Activated CD4-positive, alpha-beta T cell treated with anti-CD3 and anti-CD28 coated beads, Interleukin-2, amount 10 ng/mL, durations not matched to agents 24 days and 14 days (primary cell): Measurements from ENCODE around the gene ZNF84. TPM values are rescaled to one million over a fixed set of nuclear protein-coding genes. Genes with fewer than 3 reads are reported as not detected.

Experiments used
- DNase-seq: peaks from one replicate; pipeline ENCODE4 v3.0.0; 2022
- H3K27ac Mint-ChIP-seq: one replicate; pipeline ENCODE4 v1.8.0; 2022; ENCODE audit warnings: mild to moderate bottlenecking, mixed read lengths
- H3K27me3 Mint-ChIP-seq: one replicate; pipeline ENCODE4 v1.8.0; 2022; ENCODE audit warnings: mixed read lengths
- H3K36me3 Mint-ChIP-seq: one replicate; pipeline ENCODE4 v1.8.0; 2022; ENCODE audit warnings: low read depth, mild to moderate bottlenecking, mixed read lengths
- H3K4me1 Mint-ChIP-seq: one replicate; pipeline ENCODE4 v1.8.0; 2021; ENCODE audit warnings: mixed read lengths
- H3K4me3 Mint-ChIP-seq: one replicate; pipeline ENCODE4 v1.8.0; 2022; ENCODE audit warnings: mild to moderate bottlenecking, moderate library complexity, mixed read lengths
- H3K9me3 Mint-ChIP-seq: one replicate; pipeline ENCODE4 v1.8.0; 2021; ENCODE audit warnings: mixed read lengths
- intact Hi-C: fragments of 100-400 bp; cut with micrococcal nuclease; formaldehyde crosslinking; loops from one replicate; pipeline ENCODE4 v1.15.1; 2023
- total RNA-seq: library from RNA; stranded (reverse); gene quantifications from 2 replicates; pipeline ENCODE4 v1.2.3, GENCODE V29; 2022

Gene ZNF84
- total RNA-seq, 1 donor from 2014 or later = 23.1 TPM

- peaks cover 53% of the 10 kb centered on the region for H3K36me3 Mint-ChIP-seq
- intact Hi-C loops = loop anchor here (1.0 kb wide), 9 partner anchors 43 to 318 kb away; partner anchors contain the start of genes CHFR, GOLGA3, ZNF10 and ZNF26
- peak; percentile 98 for DNase-seq
- no peak within 1 kb of the TSS for H3K27ac Mint-ChIP-seq
- no peak within 1 kb of the TSS for H3K4me3 Mint-ChIP-seq
- peaks cover 4% of the 10 kb centered on the region for H3K4me1 Mint-ChIP-seq
- H3K9me3 Mint-ChIP-seq = peaks cover 33% of the 10 kb centered on the region
- no peaks in the 10 kb centered on the region for H3K27me3 Mint-ChIP-seq
Measured at GRCh38 chr12:133080368-133081158, 43.3 kb downstream of the ZNF84 start, which contains the start of gene ZNF140. Gene ZNF140, plus strand, starts transcription at chr12:133080923. Its CDS starts 398 bp downstream, at chr12:133081321.

GRCh38 chr12:133081159-133081780, 44.0 kb downstream of the ZNF84 start:
- Mint-ChIP-seq H3K27me3 (no peaks in the 10 kb centered on the region), H3K9me3 (peaks cover 33% of the 10 kb centered on the region), H3K4me3 (no peak overlapping the region), H3K4me1 (peaks cover 4% of the 10 kb centered on the region), H3K27ac (no peak overlapping the region), H3K36me3 (peaks cover 60% of the 10 kb centered on the region)
- DNase-seq = peak; percentile 64
- intact Hi-C loops = no loop called here

- H3K4me1 Mint-ChIP-seq = peaks cover 4% of the 10 kb centered on the region
- no peak for DNase-seq
- intact Hi-C loops = no loop called here
- peak overlapping the region; percentile 19 for H3K4me3 Mint-ChIP-seq
- peaks cover 74% of the 10 kb centered on the region for H3K36me3 Mint-ChIP-seq
- no peak overlapping the region for H3K27ac Mint-ChIP-seq
- peaks cover 30% of the 10 kb centered on the region for H3K9me3 Mint-ChIP-seq
- H3K27me3 Mint-ChIP-seq = no peaks in the 10 kb centered on the region
Measured at GRCh38 chr12:133083345-133083744, 46.0 kb downstream of the ZNF84 start.

GRCh38 chr12:133105620-133106019, 68.3 kb downstream of the ZNF84 start:
- peaks cover 81% of the 10 kb centered on the region for H3K36me3 Mint-ChIP-seq
- H3K4me3 Mint-ChIP-seq = no peak overlapping the region
- intact Hi-C loops = no loop called here
- H3K4me1 Mint-ChIP-seq = no peaks in the 10 kb centered on the region
- peaks cover 24% of the 10 kb centered on the region for H3K9me3 Mint-ChIP-seq
- H3K27me3 Mint-ChIP-seq = no peaks in the 10 kb centered on the region
- no peak for DNase-seq
- H3K27ac Mint-ChIP-seq = no peak overlapping the region

- no peaks in the 10 kb centered on the region for H3K4me1 Mint-ChIP-seq
- no peak overlapping the region for H3K27ac Mint-ChIP-seq
- DNase-seq = no peak
- no peak overlapping the region for H3K4me3 Mint-ChIP-seq
- peaks cover 24% of the 10 kb centered on the region for H3K9me3 Mint-ChIP-seq
- H3K27me3 Mint-ChIP-seq = no peaks in the 10 kb centered on the region
- peaks cover 76% of the 10 kb centered on the region for H3K36me3 Mint-ChIP-seq
- intact Hi-C loops = no loop called here
Measured at GRCh38 chr12:133106253-133106652, 68.9 kb downstream of the ZNF84 start.

GRCh38 chr12:133107121-133107520, 69.8 kb downstream of the ZNF84 start:
- Mint-ChIP-seq H3K27me3 (no peaks in the 10 kb centered on the region), H3K4me3 (no peak overlapping the region), H3K9me3 (peaks cover 20% of the 10 kb centered on the region), H3K4me1 (no peaks in the 10 kb centered on the region), H3K36me3 (peaks cover 70% of the 10 kb centered on the region), H3K27ac (no peak overlapping the region)
- no peak for DNase-seq
- intact Hi-C loops = no loop called here

- no peak overlapping the region for H3K27ac Mint-ChIP-seq
- H3K9me3 Mint-ChIP-seq = peaks cover 20% of the 10 kb centered on the region
- H3K36me3 Mint-ChIP-seq = peaks cover 63% of the 10 kb centered on the region
- no peaks in the 10 kb centered on the region for H3K4me1 Mint-ChIP-seq
- intact Hi-C loops = no loop called here
- no peak for DNase-seq
- no peak overlapping the region for H3K4me3 Mint-ChIP-seq
- H3K27me3 Mint-ChIP-seq = no peaks in the 10 kb centered on the region
Measured at GRCh38 chr12:133108150-133108549, 70.8 kb downstream of the ZNF84 start.

Other genes with a start within 250 kb of the ZNF84 start
- gene GOLGA3, start 208.6 kb upstream of the ZNF84 start, total RNA-seq = 67.6 and 68.1 TPM in 2 replicates
- gene CHFR, start 149.9 kb upstream of the ZNF84 start, total RNA-seq = 52.9 and 60.7 TPM in 2 replicates
- gene ZNF605, start 81.2 kb upstream of the ZNF84 start, total RNA-seq = 6.6 and 7.6 TPM in 2 replicates
- gene ZNF26, start 51.1 kb upstream of the ZNF84 start, total RNA-seq = 18.3 and 20.1 TPM in 2 replicates
- gene ZNF140, start 43.4 kb downstream of the ZNF84 start, total RNA-seq = 12.7 and 14.5 TPM in 2 replicates
- 2.2 and 2.4 TPM in 2 replicates for gene ZNF891, start 92.8 kb downstream of the ZNF84 start, total RNA-seq
- 3.3 and 4.2 TPM in 2 replicates for gene ZNF10, start 93.1 kb downstream of the ZNF84 start, total RNA-seq
- 17.2 and 19.4 TPM in 2 replicates for gene ZNF268, start 144.0 kb downstream of the ZNF84 start, total RNA-seq
- not detected in 2 replicates for gene ANHX, start 198.4 kb downstream of the ZNF84 start, total RNA-seq